Fibroblast of skin of abdomen (primary cell): Measurements from ENCODE around the gene DSCAM.
"Not testable (repeated sequence)": the region's sequence is repeated elsewhere in the genome, so short reads cannot be mapped to it uniquely, and the experiment has no call there.

Source experiments
- DNase-seq: peaks from one replicate; pipeline ENCODE4 v3.0.0-alpha.2; 2013

The DSCAM gene

DNA sequence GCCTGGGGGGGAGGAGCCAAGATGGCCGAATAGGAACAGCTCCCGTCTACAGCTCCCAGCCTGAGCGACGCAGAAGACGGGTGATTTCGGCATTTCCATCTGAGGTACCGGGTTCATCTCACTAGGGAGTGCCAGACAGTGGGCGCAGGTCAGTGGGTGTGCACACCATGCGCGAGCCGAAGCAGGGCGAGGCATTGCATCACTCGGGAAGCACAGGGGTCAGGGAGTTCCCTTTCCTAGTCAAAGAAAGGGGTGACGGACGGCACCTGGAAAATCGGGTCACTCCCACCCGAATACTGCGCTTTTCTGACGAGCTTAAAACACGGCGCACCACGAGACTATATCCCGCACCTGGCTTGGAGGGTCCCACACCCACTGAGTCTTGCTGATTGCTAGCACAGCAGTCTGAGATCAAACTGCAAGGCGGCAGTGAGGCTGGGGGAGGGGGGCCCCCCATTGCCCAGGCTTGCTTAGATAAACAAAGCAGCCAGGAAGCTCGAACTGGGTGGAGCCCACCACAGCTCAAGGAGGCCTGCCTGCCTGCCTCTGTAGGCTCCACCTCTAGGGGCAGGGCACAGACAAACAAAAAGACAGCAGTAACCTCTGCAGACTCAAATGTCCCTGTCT lies 813.7 kb downstream of the DSCAM start:
- not testable (repeated sequence) for DNase-seq

DNA sequence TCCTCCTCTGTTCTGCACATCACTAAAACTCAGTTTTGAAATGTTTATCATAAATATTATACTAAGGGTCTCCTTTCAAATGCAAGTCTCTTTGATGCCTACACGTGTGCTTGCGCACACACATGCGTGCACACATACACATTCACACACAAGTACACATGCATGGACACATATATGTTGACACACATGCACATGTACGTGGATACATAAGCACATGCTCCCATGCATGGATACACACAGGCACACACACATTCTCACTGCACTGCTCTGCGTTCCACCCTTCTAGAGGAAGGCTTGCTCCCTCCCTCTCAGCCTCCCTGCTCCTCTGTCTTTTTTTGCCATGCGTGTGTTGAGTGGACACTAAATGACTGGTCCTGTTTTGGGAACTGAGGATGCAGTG lies 817.1 kb downstream of the DSCAM start:
- DNase-seq, result no peak

DNA sequence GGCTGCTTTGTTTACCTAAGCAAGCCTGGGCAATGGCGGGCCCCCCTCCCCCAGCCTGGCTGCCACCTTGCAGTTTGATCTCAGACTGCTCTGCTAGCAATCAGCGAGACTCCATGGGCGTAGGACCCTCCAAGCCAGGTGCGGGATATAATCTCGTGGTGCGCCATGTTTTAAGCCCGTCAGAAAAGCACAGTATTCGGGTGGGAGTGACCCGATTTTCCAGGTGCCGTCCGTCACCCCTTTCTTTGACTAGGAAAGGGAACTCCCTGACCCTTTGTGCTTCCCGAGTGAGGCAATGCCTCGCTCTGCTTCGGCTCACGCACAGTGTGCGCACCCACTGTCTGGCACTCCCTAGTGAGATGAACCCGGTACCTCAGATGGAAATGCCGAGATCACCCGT lies 818.6 kb downstream of the DSCAM start:
- not testable (repeated sequence) for DNase-seq

DNA sequence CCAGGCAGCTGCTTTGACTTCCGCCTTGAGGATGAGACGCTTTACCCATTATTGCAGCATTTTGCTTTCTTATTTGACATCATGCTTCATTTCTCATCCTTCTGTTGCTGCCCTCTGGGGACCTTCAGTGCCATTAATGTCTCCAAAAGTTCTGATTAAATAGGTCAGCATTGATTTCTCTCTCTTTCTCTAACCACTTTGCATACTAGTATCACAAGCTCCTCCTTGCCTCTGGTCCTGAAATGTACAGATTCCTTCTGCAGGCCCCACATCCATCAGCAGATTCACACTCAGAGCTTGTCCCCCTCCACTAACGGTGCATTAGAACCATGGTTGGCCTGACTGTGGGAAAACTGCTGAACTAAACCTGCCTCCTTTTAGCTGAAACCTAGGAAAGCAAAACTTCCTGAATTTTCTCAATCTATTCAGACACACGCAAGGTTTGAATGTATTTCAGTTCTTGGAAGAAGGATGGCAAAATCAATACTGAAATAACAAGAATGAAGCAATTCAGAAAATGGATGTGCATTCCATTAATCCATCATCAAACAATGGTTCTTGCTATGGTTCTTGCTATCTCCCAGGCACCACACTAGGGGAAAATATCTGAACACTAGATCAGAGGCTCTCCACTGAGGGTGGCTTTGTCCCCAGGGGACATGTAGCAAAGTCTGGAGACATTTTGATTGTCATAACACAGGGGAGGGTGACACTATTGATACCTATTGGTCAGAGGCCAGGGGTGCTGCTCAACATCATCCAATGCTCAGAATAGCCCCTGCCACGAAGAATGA lies 825.2 kb downstream of the DSCAM start:
- DNase-seq, result no peak

DNA sequence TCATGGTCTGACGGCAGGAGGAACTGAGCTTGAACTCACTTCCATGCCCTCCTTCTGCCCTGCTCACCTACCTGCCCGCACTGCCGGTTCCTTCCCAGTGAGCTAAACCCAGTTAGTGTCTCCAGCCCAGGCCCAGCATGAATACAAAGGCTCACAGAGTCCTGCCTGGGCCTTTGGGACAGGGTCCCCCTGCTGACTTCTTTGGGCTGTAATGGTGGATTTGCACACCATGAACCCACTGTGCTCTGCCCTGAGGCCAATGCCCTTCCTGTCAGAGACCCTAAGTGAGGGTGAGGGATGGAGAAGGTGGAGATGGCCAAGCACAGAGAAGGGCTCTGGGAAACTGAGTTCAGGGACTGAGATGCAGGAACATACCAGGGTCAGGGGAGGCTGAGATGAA lies 826.3 kb downstream of the DSCAM start:
- no peak for DNase-seq

DNA sequence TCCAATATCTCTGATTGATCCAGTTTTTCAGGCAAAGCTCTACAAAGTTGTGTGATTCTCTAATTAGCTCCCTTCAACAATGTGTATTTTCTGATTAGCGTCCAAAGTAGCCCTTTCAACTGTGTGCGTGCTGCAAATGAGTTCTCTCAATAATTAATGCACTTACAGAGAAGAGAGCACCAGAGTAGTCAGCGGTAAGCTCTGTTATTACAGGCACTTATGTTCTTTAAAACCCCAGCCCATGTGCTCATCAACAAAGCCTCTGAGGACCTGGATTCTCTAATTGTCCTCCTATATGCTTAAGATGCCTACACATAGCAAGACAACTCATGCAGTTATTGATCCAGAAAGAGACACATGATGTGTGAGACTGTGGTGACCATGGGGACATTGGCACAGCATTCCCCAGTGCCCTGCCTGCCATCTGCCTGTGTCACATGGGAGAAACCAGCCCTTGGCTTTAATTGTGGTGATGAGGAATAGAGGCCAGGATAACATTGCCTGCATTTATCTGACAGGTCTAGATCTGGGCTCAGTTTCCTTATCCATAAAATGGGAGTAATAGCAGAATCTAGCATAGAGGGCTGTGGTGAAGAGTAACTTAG lies 828.0 kb downstream of the DSCAM start:
- no peak for DNase-seq

DNA sequence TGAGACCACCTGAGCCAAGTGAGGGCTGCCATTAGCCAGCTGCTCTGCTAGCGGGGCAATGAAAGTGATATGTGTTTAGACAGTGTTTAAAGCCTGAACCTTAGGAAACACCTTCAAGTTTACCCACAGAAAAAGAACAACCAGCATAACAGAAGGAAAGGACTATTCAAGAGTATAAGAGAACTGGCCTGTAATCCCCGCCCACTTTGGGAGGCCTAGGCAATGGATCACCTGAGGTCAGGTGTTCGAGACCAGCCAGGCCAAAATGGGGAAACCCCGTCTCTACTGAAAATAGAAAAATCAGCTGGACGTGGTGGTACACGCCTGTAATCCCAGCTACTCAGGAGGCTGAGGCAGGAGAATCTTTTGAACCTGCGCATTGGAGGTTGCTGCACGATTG lies 830.3 kb downstream of the DSCAM start:
- no peak for DNase-seq

DNA sequence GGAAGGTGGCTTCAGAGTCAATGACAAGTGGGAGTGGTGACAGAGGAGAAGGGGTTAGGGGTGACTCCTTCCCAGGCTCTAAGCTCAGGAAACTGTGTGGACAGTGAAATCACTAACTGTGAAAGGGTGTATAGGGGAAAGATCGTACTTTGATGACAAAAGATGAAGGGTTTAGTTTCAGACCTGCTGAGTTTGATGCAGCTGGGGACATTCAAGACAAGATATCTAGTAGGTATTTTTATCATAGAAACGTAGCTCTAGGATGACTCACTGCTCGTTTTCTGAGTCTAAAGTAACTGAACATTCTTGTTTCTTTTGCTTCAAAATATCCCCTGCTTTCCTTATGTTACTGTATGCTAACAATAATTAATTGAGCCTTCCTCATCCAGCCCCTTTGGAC lies 830.7 kb downstream of the DSCAM start:
- DNase-seq, result no peak

DNA sequence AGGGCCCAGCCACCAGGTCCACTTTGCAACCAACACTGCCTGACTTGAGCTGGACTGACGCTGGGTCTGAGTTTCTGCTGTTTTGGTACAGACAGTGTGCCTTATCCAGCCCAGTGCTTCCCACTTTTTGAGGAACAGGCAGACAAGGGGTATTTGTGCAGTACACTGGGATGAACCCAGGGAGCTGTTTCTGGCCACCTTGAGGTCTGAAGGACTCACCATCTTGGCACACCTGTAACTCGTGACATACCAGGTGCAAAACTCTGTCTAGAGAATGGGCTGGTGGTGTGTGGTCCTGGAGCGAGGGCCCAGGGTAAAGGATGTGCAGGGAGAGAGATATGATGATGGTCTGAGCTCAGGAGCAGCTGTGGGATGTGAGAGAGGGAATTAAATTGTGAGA lies 831.1 kb downstream of the DSCAM start:
- no peak for DNase-seq

DNA sequence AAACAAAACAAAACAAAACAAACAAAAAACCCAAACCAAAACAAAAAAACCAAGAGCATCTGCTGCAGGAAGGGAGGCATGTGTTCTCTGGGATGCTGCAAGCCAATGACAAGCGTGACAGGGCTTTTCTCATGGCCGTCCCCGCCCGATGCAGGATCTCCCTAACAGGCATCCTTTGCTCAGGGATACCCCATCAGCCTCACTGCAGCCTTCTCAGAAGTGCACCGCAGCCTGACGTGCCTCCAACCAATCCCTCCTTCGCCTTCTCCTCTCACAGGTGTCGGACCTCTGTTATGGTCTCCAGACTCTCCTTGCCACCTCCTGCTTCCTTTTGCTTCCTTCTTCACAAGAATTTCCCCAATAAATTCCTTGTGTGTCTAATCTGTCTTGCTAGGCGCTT lies 832.6 kb downstream of the DSCAM start:
- no peak for DNase-seq

DNA sequence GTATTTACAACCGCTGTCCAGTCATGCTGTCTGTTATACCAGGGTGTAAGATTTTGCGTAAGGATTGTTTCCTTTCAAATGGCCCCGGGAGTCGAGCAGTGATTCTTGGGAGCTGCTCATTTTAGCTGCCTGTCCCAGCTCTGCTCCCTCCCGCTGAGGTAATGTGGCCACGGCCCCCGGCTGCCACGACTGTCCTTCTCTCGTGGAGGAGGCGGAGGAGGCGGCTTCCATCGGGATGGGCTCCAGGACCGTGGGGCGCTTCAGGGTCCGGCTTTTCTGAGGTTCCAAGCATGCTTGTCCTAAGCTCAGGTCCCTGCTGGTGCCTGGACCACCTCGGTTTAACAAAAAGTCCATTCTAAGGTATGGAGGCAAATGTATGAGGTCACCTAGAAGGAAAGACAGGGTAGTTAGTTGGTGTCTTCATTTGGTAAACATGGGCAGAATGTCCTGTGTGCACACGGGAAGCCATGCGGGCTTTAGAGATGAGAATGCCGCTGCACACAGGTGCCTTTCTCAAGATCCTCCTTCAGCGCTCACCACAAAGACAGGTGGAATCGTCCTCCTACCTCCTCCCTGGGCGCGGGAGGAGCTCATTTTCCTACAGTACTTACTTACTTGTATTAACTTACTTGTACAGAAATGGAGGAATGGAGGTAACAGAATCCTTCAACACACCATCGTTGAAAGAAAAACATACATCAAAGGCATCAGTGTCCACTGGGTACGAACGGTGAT lies 833.8 kb downstream of the DSCAM start:
- no peak for DNase-seq

DNA sequence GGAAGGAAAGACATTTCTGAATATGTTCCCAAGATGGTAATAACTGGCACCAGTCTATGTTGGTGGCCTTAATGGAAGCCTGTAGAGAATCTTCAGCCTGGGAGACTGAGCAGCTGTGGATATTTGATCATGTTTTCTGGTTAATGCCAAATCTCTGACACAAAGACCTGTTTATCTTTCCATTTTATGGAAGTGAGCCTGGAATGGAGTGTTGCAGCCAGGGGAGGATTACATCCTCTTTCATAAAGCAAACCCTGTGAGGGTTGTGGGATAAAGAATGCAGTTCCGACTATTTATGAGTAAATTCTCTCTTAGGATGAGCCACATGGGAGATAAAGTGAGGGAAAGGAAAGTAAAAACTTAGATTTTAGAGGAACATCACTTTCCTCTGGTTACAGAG lies 835.6 kb downstream of the DSCAM start:
- DNase-seq, result no peak

DNA sequence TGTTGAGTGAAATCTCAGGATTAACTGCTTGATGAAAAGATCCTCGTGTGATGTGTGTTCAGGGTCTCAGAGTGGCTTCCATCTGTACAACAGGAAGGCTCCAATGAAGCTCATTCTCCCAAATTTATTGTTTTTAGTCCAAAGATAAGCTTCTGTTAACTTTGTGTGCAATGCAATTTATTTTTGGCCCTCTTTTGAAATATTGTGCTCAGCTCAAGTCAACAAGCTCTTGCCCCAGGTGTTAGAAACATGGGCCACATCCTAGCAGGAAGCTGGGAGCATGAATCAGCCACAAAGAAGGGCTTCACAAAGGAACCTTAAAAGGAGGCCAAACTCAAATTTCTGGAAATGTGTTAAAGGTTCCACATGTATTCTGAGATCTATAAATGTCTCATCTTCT lies 844.0 kb downstream of the DSCAM start:
- no peak for DNase-seq

DNA sequence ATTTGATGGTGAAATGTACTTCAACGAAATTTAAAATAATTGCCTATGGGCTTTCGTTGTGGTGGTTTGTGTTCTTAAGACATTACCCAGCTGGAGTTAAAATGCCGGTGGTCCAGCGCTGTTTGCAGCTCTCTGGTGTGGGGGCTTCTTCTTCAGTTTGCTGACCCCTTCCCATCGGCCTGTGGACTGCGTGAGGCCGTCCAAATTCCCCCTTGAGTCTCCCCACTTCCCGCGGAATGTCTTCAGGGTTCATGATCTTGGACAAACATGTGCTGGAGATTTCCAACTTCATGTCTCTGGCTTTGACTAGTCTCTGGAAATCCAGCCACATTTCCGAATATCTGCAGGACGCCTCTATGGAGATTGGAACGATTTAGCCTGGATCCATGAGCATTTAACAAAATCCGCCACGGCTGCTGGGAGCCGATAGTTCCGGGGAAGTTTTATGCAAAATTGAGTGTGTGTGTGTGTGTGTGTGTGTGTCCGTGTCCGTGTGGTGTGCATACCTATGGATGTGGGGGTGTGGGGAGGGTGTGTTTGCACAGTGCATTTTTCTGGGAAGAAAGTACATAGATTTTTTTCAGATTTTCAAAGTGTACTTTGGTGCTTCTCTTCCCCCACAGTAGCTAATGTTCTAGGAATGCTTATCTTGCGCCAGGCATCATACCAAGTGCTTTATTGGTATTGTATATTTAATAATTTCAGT lies 862.5 kb downstream of the DSCAM start:
- DNase-seq, result no peak

DNA sequence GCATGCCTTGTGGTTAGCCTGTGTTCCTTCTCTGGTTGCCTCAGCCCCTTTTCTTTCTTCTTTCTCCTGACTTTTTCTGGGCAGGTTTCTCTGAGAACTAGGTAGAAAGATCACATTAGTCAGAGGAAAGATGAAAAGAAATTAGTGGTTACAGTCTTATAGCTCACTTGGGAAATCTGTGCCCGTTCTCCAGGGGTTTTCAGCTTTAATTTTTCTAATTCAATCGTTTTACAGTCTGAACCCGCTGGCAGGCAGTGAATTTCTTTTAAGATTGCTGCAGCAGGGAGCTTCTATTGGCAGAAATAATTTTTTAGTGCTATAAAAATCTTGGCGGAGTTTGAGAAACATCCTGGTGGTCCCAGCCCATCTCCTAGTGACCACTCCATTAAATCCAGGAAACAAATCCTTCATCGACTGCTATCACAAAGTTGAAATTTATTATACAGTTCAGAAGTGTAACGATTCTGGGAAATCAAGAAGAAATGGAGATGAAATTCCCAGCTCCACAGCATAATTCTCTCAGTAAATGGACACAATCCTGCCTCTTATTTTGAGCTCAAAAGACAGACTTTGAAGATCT lies 866.6 kb downstream of the DSCAM start:
- DNase-seq, result no peak

DNA sequence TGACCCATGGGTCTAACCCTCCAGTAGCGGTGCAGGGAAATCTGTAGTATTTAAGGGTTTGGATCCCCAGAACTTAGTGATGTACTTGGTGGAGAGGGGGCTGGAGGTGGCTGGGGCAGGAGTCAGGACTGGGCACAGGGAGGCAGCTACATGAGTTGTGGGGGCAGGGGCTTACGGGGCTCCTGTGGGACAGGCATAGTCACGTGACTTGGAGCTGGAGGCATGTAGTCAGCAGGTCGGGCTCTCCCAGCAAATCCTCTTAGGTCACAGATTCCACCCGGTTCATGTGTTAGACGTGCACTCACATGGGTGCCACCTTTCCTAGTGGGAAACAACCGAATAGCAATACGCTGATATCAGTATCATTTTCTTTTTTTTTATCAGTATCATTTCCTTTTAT lies 867.6 kb downstream of the DSCAM start:
- no peak for DNase-seq

DNA sequence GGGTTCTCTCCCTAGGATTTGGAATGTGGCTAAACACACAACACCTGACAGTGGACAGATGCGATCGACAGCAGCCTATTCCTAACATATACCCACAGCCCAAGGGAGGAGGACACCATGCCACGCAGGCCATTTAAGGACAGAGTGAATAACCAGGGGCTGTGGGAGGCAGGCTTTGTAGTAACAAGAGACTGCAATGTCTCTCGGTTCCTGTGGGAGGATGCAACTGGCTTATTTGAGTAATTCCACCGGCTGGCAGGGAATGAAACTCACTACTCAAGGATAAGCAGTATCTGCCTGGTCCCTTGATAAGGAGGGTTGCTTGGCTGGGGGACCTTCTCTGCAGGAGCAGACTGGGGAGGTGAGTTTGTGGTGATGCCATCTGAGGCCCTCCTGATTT lies 870.2 kb downstream of the DSCAM start:
- no peak for DNase-seq

DNA sequence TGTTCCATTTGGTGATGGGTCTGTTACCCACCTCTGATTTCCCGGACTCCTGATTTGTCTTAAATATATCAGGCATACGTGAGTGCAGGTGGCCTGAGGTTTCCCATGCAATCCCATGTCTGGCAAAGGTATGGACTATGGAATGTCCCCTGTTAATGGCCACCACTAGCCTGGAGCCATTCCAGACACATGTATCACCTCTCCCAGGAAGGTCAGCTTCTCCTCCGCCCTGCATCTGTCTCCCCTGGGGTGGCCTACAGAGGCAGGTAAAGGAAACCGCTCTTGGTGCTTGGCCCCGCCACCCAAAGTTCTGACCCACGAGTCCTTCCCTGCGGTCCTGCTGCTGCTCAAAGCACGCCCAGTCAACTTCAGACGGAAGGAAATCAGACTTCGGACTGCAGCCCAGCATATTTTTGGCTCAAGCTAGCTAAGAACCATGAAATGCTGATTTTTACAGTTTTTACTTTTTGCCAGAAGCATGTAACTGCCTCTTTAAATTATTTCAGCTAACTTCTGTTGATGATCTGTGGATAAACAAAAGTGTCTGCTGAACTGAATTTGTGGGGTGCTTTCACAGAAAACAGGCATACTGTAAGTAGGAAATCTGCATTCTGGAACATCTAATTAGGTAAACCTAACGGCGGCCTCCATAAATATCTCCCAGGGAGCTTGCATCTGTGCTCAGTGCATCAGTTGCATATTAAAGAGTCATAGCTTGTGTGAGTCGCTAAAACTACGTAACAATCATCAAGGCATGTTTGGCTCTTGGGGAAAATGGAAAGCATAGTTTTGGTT lies 873.8 kb downstream of the DSCAM start:
- DNase-seq, result no peak

DNA sequence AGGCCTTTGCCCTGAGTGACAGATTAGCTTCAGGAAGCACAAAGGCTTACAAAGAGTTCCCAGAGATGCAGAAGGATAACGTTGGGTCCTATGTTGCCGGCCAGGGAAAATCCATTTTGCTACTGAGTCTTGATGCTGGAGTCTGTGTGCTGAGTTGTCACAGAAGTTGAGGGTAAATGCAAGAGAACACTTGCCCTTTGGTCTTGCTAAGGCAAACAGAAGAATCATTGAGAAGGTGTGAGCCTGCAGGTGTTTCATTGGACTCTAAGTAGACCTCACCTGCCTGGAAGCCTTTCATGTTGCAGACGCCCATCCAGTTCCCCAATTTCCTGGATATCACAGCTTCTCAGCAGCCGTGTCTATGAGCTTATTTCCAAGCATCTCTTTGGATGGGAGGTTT lies 874.5 kb downstream of the DSCAM start:
- no peak for DNase-seq

DNA sequence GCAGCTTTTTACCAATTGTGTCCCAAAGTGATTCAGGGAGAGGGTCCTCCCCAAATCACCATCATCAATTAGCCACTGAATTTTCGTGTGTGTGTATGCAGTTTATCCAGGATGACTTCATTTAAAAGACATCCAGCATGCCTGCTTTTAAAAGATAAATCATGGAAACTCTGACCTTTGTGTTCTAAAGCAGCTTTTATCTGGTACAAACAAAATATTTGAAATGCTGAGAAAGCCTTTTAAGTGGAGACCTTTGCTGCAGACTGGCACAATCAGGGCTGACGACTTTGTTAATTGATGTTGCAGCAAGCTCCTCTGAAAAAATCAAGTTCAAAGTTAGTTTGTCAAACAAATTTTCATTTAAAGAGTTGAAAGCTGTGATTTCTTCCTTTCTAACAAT lies 875.0 kb downstream of the DSCAM start:
- DNase-seq, result no peak

DNA sequence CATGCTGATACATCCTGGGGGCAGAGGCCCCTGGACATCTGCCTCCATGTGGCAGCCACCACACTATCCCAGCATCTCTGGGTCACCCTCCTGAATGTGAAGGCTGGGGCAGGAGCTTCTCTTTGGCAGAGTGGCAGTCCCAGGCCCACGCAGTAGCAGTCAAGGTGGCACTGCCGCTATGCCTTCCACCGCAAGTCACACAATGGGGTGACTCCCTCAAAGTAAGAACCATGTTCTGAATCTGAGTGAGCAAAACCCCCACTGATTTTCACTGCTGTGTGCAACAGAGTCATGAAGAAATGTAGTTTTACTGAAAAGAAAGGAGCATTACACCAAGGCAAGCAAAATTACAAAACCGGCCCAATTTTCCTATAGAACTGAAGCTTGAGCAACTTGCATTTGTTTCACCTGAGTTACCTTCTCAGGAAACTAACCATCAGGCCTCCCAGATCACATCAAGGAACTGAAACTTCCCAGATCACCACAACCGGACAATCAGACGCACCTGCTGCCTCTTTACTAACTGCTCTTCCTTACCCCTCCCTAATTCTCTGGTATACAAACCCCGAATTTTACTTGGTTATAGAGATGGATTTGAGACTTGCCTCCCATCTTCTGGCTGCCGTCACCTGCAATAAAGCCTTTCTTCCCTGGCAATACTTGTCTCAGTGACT lies 877.1 kb downstream of the DSCAM start:
- DNase-seq, result no peak
